HG03342 (cell line): ENCODE results near the gene JCAD.
"Not testable (repeated sequence)": the region's sequence is repeated elsewhere in the genome, so short reads cannot be mapped to it uniquely, and the experiment has no call there.

Experiments
- ATAC-seq: cut with Tn5 transposase; IDR thresholded peaks from one replicate; pipeline ENCODE4 v1.9.1; 2021; ENCODE audit warnings: mild to moderate bottlenecking, moderate library complexity; ENCODE audit not compliant: unreplicated experiment

Gene JCAD

GRCh38 chr10:30059209-30060107 lies at the start of gene JCAD:
Gene JCAD (minus strand): TSS chr10:30059586. CDS start chr10:30047812, 11,774 bp downstream.
- no peak for ATAC-seq

- no peak for ATAC-seq
Observed at GRCh38 chr10:30106987-30107386, 47.6 kb upstream of the JCAD start.

- no peak for ATAC-seq
Observed at GRCh38 chr10:30103595-30104320, 44.4 kb upstream of the JCAD start.

- not testable (repeated sequence) for ATAC-seq
Observed at GRCh38 chr10:30099706-30100105, 40.3 kb upstream of the JCAD start.

- no peak for ATAC-seq
Observed at GRCh38 chr10:30099101-30099500, 39.7 kb upstream of the JCAD start.

GRCh38 chr10:30098629-30099028 lies 39.2 kb upstream of the JCAD start:
- ATAC-seq, result no peak

GRCh38 chr10:30096564-30096963 lies 37.2 kb upstream of the JCAD start:
- ATAC-seq, result no peak

- no peak for ATAC-seq
Observed at GRCh38 chr10:30095631-30096422, 36.4 kb upstream of the JCAD start.

GRCh38 chr10:30094601-30095000 lies 35.2 kb upstream of the JCAD start:
- no peak for ATAC-seq

- no peak for ATAC-seq
Observed at GRCh38 chr10:30093303-30093950, 34.0 kb upstream of the JCAD start.

GRCh38 chr10:30092151-30092790 lies 32.9 kb upstream of the JCAD start:
- no peak for ATAC-seq

- no peak for ATAC-seq
Observed at GRCh38 chr10:30091136-30091535, 31.8 kb upstream of the JCAD start.

GRCh38 chr10:30088178-30088577 lies 28.8 kb upstream of the JCAD start:
- no peak for ATAC-seq

GRCh38 chr10:30083934-30084333 lies 24.5 kb upstream of the JCAD start:
- ATAC-seq, result no peak

GRCh38 chr10:30081182-30081581 lies 21.8 kb upstream of the JCAD start:
- no peak for ATAC-seq

GRCh38 chr10:30080161-30080560 lies 20.8 kb upstream of the JCAD start:
- no peak for ATAC-seq

GRCh38 chr10:30079408-30079807 lies 20.0 kb upstream of the JCAD start:
- ATAC-seq, result no peak

GRCh38 chr10:30075481-30075880 lies 16.1 kb upstream of the JCAD start:
- ATAC-seq, result no peak

- ATAC-seq, result no peak
Observed at GRCh38 chr10:30074933-30075332, 15.5 kb upstream of the JCAD start.

GRCh38 chr10:30074090-30074489 lies 14.7 kb upstream of the JCAD start:
- ATAC-seq, result no peak
